Measurements from ENCODE around the gene AMMECR1L.
"Not testable (repeated sequence)": the region's sequence is repeated elsewhere in the genome, so short reads cannot be mapped to it uniquely, and the experiment has no call there.

AMMECR1L gene

GRCh38 chr2:127885780-127886592 lies at the start of gene AMMECR1L:
TSS of gene AMMECR1L (minus strand) at chr2:127885956. CDS start at chr2:127874234, 11,722 bp downstream.
- peak; percentile 71 for DNase-seq (ENCODE audit: low spot score)

DNA sequence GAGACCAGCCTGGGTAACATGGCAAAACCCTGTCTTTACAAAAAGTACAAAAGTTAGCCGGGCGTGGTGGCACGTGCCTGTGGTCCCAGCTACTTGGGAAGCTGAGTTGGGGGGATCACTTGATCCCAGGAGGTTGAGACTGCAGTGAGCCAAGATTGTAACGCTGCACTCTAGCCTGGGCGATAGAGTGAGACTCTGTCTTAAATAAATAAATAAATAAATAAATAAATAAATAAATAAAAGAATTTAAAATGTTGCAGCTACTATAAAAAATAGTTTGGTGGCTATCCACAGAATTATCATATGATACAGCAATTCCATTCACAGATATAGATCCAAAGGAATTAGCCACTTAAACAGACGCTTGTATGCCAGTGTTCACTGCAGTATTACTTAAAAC lies 49.6 kb upstream of the AMMECR1L start:
- DNase-seq (ENCODE audit: low spot score): no peak

DNA sequence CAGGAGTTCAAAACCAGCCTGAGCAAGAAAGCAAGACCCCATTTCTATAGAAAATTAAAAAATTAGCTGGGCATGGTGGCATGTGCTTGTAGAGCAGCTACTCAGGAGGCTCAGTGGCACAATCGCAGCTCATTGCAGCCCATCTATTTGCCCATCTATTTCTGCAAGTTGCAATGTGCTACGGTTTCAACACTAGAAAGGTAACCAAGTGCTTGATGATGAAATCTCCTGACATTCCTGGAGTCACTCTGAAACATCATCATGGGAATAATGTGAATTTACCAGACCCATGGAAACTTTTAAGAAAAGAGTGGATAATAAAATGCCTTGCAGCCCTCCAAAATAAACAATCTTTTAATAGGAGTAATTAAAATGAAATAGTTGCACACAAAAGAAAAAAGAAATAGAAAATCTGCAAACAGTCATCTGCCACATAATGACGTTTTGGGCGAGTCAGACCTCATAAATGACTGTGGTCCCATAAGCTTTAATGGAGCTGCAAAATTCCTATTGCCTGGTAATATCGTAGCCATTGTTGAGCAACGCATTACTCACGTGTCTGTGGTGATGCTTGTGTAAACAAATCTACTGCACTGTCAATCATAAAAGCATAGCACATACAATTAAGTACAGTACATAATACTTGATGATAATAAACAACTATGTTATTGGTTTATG lies 46.6 kb upstream of the AMMECR1L start:
- DNase-seq (ENCODE audit: low spot score): peak; percentile 80

GRCh38 chr2:127929449-127929848 lies 43.7 kb upstream of the AMMECR1L start:
- DNase-seq (ENCODE audit: low spot score): no peak

DNA sequence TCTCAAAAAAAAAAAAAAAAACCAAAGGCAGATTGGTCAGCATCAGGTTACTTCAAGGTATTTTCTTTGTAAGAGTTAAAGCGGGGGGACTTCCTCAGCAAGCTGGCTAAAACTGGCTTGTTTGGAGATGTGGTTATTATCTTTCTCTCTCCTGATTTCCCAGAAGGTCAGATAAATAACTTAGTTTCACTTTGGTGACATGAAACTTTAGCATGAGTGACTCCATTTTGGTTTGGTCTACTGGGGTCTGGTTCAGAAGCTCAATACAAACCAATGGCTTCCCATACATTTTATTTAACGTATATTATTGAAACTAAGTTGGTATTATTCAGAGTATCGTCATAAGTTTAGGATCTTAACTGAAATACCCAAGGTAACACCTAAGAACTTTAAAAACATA lies 41.6 kb upstream of the AMMECR1L start:
- no peak for DNase-seq (ENCODE audit: low spot score)

DNA sequence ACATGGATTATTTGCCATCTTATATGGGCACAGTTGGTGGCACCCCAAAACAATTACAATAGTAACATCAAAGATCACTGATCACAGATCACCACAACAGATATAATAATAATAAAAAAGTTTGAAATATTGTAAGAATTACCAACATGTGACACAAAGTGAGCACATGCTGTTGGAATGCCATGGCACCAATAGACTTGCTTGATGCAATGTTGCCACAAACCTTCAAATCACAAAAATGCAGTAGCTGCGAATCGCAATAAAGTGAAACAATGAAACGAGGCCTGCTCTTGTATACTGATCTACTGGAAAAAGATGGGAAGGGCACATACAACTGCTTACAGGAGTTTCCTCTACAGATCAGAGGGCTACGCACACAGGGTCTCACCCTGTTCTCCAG lies 32.2 kb upstream of the AMMECR1L start:
- DNase-seq (ENCODE audit: low spot score): no peak

DNA sequence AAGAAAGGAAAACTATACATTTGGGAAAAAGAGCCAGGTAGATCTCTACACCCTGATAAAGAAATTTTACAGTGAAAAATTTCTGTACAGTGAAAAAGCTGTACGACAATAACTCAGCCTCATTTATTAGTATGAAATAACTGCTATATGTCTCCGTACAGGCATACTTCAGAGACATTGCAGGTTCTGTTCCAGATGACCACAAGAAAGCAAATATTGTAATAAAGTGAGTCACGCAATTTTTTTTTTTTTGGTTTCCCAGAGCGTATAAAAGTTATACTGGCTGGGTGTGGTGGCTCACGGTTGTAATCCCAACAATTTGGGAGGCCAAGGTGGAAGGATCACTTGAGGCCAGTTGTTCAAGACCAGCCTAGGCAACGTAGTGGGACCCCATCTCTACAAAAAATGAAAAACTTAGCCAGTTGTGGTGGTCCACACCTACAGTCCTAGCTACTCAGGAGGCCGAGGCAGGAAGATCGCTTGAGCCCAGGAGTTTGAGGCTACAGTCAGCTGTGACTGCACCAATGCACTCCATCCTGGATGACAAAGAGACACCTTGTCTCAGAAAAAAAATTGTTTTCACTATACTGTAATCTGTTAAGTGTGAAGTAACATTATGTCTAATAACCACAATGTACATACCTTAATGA lies 28.2 kb upstream of the AMMECR1L start:
- no peak for DNase-seq (ENCODE audit: low spot score)

DNA sequence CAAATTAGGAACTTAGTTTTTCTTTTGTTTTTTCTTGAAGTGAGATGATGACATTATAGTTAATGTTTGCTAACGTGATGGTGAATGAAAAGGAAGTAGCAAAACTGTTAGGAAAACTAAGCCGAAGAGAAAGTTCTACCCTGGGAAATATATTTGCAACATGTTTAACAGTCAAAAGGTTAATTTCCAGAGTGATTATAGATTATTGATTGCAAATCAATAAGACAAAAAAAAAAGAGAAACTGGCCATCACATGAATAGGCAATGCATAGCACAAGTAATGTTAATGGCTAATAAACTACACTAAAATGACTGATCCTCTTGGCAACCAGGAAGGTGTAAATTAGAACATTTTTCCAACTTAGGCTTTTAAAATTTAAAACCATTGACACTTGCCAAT lies 26.0 kb upstream of the AMMECR1L start:
- no peak for DNase-seq (ENCODE audit: low spot score)

DNA sequence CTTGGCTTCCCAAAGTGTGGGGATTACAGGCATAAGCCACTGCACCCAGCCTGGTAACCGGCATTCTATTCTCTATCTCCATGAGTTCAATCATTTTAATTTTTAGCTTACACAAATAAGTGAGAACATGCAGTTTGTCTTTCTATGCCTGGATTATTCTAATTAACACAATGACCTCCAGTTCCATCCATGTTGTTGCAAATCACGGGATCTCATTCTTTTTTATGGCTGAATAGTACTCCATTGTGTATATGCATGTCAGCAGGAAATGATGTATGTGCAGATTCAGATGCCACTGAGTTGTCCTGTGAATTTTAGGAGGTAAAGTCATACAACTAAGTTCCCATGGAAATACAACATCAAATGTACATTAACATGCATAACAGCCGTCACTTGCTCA lies 24.7 kb upstream of the AMMECR1L start:
- DNase-seq (ENCODE audit: low spot score): no peak

GRCh38 chr2:127909019-127909418 lies 23.3 kb upstream of the AMMECR1L start:
- peak; percentile 32 for DNase-seq (ENCODE audit: low spot score)

- not testable (repeated sequence) for DNase-seq (ENCODE audit: low spot score)
Observed at GRCh38 chr2:127907733-127908400, 22.1 kb upstream of the AMMECR1L start.

- DNase-seq (ENCODE audit: low spot score): no peak
Observed at GRCh38 chr2:127906206-127906926, 20.6 kb upstream of the AMMECR1L start.

GRCh38 chr2:127901339-127902056 lies 15.7 kb upstream of the AMMECR1L start:
- no peak for DNase-seq (ENCODE audit: low spot score)

DNA sequence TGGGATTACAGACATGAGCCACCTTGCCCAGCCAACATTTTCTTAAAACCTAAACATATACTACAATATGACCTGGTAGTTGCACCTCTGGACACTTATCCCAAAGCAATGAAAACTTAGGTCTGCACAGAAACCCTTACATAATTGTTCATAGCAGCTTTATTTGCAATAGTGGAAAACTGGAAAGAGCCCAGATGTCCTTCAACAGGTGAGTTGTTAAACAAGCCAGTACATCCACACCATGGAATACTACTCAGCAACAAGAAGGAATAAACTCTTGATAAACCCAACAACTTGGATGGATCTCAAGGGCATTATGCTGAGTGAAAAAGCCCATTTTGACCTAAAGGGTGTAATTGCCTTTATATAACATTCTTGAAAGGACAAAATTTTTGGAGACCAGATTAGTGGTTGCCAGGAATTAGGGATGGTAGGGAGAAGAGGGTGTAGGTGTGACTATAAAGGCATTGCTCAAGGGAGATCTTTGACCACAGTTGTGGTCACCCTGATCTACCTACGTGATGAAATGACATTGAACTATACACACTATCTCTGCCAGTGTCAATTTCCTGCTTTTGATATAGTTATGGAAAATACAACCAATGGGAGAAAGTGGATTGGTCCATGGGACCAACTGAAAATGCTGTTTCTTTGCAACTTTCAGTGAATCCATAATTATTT lies 11.9 kb upstream of the AMMECR1L start:
- DNase-seq (ENCODE audit: low spot score): no peak

- DNase-seq (ENCODE audit: low spot score): no peak
Observed at GRCh38 chr2:127893494-127893893, 7.7 kb upstream of the AMMECR1L start.

- no peak for DNase-seq (ENCODE audit: low spot score)
Observed at GRCh38 chr2:127893033-127893432, 7.3 kb upstream of the AMMECR1L start.

GRCh38 chr2:127891811-127892210 lies 6.1 kb upstream of the AMMECR1L start:
- DNase-seq (ENCODE audit: low spot score): no peak

- not testable (repeated sequence) for DNase-seq (ENCODE audit: low spot score)
Observed at GRCh38 chr2:127890756-127891155, 5.0 kb upstream of the AMMECR1L start.

DNA sequence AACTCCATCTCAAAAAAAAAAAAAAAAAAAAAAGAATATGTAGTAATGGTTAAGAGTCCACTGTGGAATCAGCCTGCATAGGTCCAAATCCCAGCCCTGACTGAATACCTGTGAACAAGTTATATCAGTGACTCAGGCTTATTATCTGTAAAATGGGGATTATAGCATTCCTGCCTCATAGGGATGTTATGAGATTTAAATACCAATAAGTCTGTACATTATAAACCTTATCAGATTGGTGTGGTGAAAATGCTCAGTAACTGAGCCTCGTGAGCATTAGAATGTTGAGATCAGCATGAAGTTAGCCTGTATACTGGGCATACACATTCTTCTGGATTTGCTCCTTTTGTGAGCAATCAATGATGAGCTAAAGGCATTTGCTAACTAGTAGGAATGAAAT lies 3.0 kb upstream of the AMMECR1L start:
- no peak for DNase-seq (ENCODE audit: low spot score)

DNA sequence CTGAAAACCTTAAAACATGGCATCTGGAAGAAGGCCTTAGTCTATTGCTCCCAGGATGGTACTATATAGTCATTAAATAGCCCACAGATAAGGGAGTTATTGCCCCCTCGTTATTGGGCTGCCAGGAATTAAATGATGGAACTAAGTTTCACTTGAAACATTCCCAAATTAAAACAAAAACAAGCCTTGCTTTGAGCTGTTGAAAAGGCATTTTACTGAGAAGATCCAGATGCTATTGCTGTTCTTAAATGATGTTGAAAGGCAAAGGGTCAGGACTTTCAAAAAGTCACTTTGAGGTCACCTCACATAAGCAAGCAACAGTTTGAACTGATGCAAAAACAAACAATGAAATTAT lies 2.0 kb upstream of the AMMECR1L start:
- no peak for DNase-seq (ENCODE audit: low spot score)

All from kidney tubule cell (primary cell).